ACHN (cell line): Measurements from ENCODE around the gene F7.
"Not testable (repeated sequence)": the region's sequence is repeated elsewhere in the genome, so short reads cannot be mapped to it uniquely, and the experiment has no call there.

Experiments used
- DNase-seq: peaks from one replicate; pipeline ENCODE4 v3.0.0-alpha.2; 2015
- in situ Hi-C: cut with HindIII; loops from 2 replicates; pipeline ENCODE4 v1.10.0; 2017; ENCODE audit warnings: low sequenced_read_pairs, low pct_ligation_motif_present, low pct_unique_long_range_greater_than_20kb

The F7 gene

DNA sequence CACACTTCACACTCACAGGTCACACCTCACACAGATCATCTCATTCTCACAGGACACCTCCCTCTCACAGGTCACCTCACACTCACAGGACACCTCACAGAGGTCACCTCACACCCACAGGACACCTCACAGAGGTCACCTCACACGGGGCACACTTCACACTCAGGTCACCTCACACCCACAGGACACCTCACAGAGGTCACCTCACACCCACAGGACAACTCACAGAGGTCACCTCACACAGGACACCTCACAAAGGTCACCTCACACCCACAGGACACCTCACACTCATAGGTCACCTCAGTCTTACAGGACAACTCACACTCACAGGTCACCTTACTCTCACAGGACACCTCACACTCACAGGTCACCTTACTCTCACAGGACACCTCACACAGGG is 6.9 kb downstream of the F7 start:
- in situ Hi-C loops, DNase-seq: not testable (repeated sequence)

DNA sequence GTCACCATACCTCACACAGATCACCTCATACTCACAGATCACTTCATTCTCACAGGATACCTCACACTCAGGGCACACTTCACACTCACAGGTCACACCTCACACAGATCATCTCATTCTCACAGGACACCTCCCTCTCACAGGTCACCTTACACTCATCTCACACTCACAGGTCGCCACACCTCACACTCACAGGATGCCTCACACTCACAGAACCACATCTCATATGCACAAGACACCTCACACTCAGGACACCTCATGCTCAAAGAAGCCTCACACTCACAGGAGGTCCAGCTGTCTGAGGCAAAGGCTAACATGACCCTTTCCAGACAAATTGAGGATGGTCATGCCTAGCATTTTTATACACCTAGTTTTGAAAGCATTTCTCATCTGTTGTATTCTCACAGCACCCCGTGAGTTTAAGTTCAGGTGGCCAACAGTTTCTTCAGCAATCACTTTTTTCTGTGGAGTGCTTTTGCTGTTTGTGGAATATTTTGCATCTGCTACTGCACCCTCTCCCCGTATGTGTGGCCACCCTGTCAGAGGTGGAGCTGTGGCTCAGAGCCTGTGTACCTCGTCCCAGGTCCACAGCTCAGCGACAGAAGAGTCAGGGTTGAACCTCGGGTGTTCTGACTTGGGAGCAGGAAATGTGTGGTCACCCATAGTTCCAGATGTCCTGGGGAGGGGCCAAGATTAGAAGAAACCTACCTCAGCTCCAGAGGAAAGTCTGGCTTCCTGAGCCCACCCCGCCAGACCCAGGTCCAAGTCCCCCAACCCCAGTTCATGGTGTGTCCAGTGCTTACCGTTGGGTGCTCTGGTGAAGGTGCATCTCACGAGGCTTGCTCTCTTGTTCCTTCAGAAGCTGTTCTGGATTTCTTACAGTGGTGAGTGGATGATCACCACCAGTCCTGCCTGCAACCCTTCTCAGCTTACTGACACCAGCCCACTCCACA is 7.6 kb downstream of the F7 start:
- DNase-seq, result no peak
- in situ Hi-C loops, result no loop called here

DNA sequence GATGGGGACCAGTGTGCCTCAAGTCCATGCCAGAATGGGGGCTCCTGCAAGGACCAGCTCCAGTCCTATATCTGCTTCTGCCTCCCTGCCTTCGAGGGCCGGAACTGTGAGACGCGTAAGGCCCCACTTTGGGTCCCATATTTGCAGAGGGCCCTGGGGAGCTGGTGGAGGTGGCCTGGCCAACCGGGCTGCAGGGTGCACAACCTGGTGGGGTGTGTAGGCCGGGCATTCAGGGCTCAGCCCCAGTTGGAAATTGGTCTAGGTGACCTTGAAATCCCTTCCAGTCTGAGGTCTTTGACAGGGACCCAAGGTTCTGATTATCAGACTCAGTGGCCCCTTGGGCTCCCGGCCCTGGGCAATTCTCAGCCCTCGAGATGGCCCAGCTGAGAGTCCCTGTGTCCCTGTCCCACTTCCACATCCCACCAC is 8.3 kb downstream of the F7 start:
- in situ Hi-C loops, result no loop called here
- DNase-seq, result no peak

DNA sequence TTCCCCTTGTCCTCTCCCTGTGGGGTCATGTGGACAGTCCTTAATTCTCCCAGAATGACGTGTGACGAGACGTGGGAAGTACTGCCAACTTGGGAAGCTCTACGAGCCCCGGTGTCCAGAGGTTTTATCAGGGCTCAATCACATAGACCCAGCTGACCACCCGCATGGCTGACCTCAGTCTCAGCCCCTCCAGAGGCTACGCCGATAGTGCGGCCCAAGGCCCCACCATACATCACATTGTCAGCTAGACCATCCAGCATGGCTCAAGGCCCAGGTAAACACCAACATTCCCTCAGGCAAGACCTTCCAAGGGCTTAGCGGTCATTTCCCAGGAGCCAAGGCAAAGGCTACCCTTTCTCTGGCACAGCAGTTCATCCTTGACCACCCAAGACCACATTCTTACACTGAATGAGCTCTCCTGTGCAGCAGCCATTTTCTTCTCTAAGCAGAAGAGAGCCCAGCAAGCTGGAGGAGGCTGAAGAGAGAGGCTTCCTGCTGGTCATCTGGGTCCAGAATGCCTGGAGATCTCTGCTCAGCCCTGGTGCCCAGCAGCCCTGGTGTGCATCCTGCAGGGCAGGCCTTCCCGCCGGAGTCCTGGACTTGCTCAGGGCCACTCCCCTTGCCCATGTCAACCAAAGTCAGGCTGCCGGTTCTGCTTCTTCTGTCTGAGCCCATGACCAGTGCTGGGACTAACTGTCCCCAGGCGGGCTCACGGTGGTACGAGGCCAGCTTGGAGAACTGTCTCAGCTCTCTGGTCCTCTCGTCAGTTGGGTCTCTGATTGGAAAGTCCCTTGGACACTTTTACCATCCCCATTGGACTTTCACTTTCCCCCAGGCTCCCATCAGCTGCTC is 9.1 kb downstream of the F7 start:
- no peak for DNase-seq
- in situ Hi-C loops, result no loop called here

DNA sequence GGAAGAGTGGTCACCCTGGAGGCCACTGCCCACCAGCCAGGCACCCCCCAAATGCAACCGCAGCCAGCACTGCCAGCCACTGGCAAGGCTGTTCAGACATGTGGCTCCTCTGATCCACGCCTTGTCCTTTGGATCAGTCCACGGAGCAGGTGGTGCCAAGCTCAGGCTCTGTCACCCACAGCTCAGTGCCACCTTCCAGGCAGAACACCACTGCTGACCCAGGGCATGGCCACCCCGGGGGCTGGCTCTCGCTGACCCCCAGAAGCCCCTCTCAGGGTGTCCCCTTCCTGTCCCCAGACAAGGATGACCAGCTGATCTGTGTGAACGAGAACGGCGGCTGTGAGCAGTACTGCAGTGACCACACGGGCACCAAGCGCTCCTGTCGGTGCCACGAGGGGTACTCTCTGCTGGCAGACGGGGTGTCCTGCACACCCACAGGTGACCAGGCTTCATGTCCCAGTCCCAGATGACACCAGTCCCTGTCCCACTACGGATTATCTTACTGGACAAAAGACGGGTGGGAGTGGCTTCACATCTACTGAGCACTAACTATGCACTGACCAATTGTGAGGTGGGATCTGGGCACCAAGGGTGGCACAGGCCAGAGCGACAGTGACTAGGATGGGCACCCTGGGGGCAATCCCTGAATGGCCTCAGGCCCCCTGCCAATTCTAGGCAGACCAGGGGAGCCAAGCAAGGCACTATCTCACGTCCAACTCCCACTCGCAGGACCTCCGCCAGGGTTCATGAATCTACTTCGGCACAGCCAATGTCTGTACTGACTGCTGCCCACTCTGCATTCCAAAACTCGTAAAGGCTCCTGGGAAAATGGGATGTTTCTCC is 10.0 kb downstream of the F7 start:
- no peak for DNase-seq
- in situ Hi-C loops, result no loop called here

DNA sequence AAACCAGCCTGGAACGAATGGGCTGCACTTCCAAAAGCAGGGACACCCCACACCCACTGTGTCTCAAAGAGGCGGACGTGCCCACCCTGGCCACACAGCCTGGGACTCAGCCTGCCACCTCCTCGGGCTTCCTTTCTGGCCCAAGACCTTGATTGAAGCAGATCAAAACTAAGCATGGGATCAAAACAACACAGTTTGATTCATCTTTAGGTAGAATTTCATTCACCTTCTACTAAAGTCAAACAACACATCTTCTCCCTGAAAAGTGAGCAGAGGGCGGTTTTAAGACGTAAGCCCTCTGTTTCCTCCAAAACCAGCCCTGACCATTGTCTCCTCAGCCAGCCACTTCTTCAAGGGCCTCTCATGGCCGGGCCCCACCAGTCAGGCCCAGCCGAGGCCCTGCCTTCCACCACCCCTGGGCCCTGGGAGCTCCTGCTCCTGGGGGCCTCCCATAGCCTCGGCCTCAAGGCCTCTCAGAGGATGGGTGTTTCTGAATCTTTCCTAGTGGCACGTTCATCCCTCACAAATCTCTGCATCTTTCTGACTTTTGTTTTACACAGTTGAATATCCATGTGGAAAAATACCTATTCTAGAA is 10.7 kb downstream of the F7 start:
- DNase-seq, result no peak
- in situ Hi-C loops, result no loop called here

DNA sequence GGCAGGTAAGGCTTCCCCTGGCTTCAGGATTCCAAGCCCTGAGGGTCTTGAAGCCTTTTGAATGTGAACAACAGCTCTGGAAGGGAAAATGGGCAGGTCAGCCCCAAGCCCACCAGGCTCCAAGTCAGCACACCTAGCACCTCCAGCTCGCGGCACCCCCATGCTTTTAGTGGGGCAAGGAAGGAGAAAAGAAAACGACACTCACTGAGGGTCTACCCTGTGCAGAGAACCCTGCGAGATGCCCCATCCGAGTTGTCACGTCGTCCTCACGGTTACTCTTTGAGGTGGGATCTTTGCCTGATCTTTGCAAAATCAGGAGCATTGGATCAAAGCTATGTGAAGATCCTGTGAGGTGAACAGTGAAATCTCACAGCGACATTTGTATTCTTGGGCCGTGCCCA is 11.3 kb downstream of the F7 start:
- in situ Hi-C loops, result no loop called here
- DNase-seq, result no peak

DNA sequence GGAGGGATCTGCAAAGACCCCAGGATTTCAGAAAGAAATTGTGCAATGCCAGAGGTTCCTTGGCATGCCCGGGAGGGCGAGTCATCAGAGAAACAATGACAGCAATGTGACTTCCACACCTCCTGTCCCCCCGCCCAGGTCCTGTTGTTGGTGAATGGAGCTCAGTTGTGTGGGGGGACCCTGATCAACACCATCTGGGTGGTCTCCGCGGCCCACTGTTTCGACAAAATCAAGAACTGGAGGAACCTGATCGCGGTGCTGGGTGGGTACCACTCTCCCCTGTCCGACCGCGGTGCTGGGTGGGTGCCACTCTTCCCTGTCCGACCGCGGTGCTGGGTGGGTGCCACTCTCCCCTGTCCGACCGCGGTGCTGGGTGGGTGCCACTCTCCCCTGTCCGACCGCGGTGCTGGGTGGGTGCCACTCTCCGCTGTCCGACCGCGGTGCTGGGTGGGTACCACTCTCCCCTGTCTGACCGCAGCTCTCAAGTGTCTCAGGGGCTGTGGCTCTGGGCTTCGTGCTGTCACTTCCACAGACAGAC is 11.8 kb downstream of the F7 start:
- in situ Hi-C loops, result no loop called here
- no peak for DNase-seq

DNA sequence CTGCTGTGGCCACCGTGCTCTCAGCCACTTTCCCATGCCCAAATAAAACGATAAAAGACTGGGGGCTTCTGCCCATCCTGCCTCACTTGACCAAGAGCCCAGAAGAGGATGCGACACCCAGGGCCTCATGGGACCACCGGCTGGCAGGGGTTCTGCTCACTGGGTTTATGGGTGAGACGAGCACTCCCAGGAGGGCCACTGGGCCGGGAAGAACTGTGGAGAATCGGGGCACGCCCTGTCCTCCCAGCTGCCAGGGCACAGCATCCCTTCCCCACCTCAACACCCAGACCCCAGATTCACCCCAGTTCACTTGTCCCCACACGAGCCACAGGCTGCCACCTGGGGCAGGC is 12.3 kb downstream of the F7 start:
- no peak for DNase-seq
- in situ Hi-C loops, result no loop called here

DNA sequence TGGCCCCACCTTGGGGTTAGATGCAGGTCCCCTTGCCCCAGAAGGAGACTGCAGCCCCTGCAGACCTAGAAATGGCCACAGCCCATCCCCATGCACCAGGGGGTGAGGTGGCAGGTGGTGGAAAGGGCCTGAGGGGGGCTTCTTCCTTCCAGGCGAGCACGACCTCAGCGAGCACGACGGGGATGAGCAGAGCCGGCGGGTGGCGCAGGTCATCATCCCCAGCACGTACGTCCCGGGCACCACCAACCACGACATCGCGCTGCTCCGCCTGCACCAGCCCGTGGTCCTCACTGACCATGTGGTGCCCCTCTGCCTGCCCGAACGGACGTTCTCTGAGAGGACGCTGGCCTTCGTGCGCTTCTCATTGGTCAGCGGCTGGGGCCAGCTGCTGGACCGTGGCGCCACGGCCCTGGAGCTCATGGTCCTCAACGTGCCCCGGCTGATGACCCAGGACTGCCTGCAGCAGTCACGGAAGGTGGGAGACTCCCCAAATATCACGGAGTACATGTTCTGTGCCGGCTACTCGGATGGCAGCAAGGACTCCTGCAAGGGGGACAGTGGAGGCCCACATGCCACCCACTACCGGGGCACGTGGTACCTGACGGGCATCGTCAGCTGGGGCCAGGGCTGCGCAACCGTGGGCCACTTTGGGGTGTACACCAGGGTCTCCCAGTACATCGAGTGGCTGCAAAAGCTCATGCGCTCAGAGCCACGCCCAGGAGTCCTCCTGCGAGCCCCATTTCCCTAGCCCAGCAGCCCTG is 12.8 kb downstream of the F7 start:
- no peak for DNase-seq
- in situ Hi-C loops, result no loop called here

DNA sequence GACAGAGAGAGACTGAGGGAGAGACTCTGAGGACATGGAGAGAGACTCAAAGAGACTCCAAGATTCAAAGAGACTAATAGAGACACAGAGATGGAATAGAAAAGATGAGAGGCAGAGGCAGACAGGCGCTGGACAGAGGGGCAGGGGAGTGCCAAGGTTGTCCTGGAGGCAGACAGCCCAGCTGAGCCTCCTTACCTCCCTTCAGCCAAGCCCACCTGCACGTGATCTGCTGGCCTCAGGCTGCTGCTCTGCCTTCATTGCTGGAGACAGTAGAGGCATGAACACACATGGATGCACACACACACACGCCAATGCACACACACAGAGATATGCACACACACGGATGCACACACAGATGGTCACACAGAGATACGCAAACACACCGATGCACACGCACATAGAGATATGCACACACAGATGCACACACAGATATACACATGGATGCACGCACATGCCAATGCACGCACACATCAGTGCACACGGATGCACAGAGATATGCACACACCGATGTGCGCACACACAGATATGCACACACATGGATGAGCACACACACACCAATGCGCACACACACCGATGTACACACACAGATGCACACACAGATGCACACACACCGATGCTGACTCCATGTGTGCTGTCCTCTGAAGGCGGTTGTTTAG is 13.7 kb downstream of the F7 start:
- no peak for DNase-seq
- in situ Hi-C loops, result no loop called here

DNA sequence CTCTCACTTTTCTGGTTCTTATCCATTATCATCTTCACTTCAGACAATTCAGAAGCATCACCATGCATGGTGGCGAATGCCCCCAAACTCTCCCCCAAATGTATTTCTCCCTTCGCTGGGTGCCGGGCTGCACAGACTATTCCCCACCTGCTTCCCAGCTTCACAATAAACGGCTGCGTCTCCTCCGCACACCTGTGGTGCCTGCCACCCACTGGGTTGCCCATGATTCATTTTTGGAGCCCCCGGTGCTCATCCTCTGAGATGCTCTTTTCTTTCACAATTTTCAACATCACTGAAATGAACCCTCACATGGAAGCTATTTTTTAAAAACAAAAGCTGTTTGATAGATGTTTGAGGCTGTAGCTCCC is 14.2 kb downstream of the F7 start:
- in situ Hi-C loops, result no loop called here
- no peak for DNase-seq

DNA sequence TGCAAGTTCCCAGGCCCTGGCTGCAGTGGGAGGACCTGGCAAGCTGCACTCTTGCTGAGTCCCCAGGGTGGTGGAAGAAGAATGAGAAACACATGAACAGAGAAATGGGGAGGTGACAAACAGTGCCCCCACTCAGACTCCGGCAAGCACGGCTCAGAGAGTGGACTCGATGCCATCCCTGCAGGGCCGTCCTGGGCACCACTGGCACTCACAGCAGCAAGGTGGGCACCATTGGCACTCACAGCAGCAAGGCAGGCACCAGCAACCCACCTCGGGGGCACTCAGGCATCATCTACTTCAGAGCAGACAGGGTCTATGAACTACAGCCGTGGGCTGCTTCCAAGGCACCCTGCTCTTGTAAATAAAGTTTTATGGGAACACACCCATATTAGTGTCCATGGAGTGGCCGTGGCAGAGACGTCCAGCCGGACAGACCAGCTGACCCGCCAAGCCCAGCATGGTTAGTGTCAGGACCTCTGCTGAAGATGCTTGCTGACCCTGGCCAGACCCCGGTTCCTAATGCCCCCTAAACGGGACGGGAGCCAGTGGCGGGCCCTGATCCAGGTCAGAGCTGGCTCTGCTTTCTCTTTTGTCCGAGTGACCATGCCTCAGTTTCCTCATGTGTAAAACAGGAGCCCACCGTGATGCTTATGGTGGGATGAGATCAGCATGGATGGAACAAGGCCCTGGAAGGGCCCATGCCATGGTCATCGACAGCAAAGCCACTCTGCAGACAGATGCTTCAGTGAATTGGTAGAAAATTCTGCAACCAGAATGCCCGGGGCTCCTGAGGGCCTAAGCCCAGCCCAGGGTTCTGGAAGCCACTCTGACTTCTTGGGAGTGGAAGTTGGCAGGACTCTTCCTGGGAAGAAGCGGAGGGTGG is 14.9 kb downstream of the F7 start:
- no peak for DNase-seq
- in situ Hi-C loops, result no loop called here

DNA sequence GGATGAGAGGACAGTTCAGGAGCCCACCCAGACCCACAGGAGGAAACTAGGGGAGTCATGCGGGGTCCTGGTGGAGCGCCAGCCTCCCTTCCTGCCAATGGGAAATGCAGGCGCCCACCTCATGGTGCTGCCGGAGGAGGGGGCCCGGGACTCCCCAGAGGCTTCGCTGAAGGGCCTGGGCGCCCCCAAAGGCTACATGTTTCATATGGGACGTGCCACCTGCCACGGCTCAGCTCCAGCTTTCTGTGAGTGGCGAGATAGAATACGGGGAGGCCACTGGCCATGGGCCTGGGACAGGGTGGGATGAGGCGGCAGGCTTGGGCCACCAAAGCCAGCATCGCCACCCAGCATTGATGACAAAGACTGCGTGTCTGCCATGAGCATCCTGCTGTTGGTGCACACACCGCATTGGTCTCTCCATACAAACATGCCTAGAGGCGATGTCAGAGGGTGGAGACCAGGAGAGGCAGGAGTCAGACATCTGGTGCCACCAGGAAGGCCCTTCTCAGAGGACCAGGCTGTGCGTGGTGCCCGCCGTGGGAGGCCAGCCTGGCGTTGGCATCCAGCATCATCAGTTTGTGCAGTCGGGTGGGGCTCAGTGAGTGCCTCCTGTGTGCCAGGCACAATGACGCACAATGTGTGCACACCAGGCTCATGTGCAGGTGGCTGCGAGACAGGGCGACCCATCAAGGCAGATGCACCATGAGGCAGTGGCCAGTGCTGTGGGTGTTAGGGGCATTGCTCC is 15.8 kb downstream of the F7 start:
- in situ Hi-C loops, result no loop called here
- DNase-seq, result no peak

DNA sequence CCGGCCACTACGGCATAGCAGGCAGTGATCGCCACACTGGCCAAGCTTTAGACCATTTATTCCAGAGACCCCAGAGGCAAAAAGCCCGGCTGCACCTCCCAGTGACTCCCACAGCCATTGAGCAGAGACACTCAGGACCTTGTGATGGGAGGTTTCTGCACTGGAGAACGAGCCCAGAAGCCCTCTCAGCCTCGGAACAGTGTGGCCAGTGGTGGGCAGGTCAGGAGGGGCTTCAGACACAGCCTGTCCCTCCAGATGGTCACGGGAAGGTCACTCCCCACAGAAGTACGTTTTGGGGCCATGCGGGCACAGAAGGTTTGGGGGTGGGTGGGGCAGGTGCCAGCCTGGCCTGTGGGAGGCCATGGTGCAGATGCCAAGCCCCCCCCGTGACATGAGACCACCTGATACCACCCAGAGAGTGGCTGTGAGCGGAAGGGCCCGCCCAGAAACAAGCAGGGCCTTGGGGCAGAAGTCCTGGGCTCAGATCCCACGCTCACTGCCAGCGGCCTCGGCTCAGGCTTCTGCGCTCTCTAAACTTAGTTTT is 16.4 kb downstream of the F7 start:
- no peak for DNase-seq
- in situ Hi-C loops, result no loop called here
